ENCODE results near the gene GID8. TPM values are rescaled to one million over a fixed set of nuclear protein-coding genes. Genes with fewer than 3 reads are reported as not detected.

The GID8 gene
- total and polyA plus RNA-seq, 2 of the 4 experiments (the other 2 are of a cell fraction) = 21.5 to 33.9 TPM

DNA sequence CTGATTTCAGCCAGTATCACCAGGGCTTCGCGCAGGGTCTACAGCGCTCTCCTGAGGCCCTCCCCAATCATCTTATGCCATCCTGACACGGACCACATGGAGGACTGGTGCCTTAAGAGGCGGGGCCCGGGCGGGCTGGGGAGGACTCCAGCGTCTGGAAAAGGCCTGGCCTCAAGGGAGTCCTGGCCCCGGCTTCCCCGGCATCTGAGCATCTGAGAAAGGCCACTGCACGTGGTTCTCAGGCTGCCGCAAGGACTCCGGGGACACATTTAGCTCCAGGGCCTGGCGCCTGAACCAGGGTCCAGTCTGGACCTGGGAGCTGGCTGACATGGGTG, 47.5 kb downstream of the GID8 start:
- Histone ChIP-seq H3K4me1 (ENCODE audit: control insufficient read depth, insufficient read depth, low read length) (no peaks in the 10 kb centered on the region), H2AK5ac (ENCODE audit: low read depth, low read length) (no peak overlapping the region), H2BK20ac (ENCODE audit: low read depth, low read length) (no peak overlapping the region), H4K5ac (ENCODE audit: low read depth, low read length) (no peak overlapping the region), H3K9me1 (ENCODE audit: insufficient read depth, low read length) (no peaks in the 10 kb centered on the region), H3K27ac (ENCODE audit: insufficient read depth, low read length) (no peak overlapping the region), H3K27me3 (ENCODE audit: control insufficient read depth, insufficient read depth, low read length) (peaks cover 64% of the 10 kb centered on the region), H3K18ac (ENCODE audit: low read depth, low read length) (no peak overlapping the region), H3K14ac (replicated peaks; ENCODE audit: low read depth, low read length) (no peak overlapping the region), H3K9ac (ENCODE audit: low read depth, low read length) (no peak overlapping the region), H3K9me3 (ENCODE audit: control insufficient read depth, insufficient read depth, low read length) (no peaks in the 10 kb centered on the region), H3K79me1 (ENCODE audit: low read depth in 1 of 2, low read length in 2 of 2) (no peaks in the 10 kb centered on the region), H4K8ac (ENCODE audit: low read depth in 2 of 2, low read length in 2 of 2) (no peak overlapping the region), H3K23ac (ENCODE audit: low read depth, low read length) (no peak overlapping the region), H3K4me2 (ENCODE audit: low read depth, low read length) (no peak overlapping the region), H3K4me3 (ENCODE audit: insufficient read depth, low read depth, low read length) (no peak overlapping the region), H3K56ac (ENCODE audit: extremely low read depth, insufficient read depth, low read length) (no peak overlapping the region), H2BK15ac (ENCODE audit: low read depth, low read length) (no peak overlapping the region), H4K91ac (ENCODE audit: insufficient read depth, low read depth, low read length) (no peak overlapping the region), H2AK9ac (replicated peaks; ENCODE audit: low read depth, low read length, poor library complexity) (no peak overlapping the region), H2BK5ac (ENCODE audit: low read depth, low read length, poor library complexity, severe bottlenecking) (no peak overlapping the region), H4K20me1 (ENCODE audit: insufficient read depth, low read length) (no peaks in the 10 kb centered on the region), H3K4ac (ENCODE audit: low read depth, low read length) (no peak overlapping the region), H2AFZ (replicated peaks; ENCODE audit: low read length, poor library complexity) (no peak overlapping the region), H2BK120ac (ENCODE audit: low read depth, low read length) (no peak overlapping the region), H3K36me3 (ENCODE audit: control insufficient read depth, insufficient read depth, low read length) (no peaks in the 10 kb centered on the region)
- POLR2A ChIA-PET (ENCODE audit: unreplicated experiment) = no interaction called here
- 46% methylated on average over 9 of the region's 14 CpGs; no CpG with 5 or more reads in 1 of the 2 experiments for WGBS, 2 experiments (ENCODE audit: extremely low coverage in 2 of 2, insufficient read length in 1 of 2)
- in situ Hi-C loops (cut with MboI; ENCODE audit: low sequenced_read_pairs) (no loop called here), dilution Hi-C loops (cut with HindIII; ENCODE audit: low sequenced_read_pairs, unreplicated experiment) (no loop called here), intact Hi-C loops (cut with micrococcal nuclease) (no loop called here)
- no peak for ATAC-seq (ENCODE audit: low read depth)
- CTCF ChIA-PET = no interaction called here
- no peak for DNase-seq
- TF ChIP-seq, protein P1, sequence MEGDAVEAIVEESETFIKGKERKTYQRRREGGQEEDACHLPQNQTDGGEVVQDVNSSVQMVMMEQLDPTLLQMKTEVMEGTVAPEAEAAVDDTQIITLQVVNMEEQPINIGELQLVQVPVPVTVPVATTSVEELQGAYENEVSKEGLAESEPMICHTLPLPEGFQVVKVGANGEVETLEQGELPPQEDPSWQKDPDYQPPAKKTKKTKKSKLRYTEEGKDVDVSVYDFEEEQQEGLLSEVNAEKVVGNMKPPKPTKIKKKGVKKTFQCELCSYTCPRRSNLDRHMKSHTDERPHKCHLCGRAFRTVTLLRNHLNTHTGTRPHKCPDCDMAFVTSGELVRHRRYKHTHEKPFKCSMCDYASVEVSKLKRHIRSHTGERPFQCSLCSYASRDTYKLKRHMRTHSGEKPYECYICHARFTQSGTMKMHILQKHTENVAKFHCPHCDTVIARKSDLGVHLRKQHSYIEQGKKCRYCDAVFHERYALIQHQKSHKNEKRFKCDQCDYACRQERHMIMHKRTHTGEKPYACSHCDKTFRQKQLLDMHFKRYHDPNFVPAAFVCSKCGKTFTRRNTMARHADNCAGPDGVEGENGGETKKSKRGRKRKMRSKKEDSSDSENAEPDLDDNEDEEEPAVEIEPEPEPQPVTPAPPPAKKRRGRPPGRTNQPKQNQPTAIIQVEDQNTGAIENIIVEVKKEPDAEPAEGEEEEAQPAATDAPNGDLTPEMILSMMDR (conservative IDR thresholded peaks at IDR 0.05; ENCODE audit: low read depth, low read length) = no peak
- TF ChIP-seq, protein P2, sequence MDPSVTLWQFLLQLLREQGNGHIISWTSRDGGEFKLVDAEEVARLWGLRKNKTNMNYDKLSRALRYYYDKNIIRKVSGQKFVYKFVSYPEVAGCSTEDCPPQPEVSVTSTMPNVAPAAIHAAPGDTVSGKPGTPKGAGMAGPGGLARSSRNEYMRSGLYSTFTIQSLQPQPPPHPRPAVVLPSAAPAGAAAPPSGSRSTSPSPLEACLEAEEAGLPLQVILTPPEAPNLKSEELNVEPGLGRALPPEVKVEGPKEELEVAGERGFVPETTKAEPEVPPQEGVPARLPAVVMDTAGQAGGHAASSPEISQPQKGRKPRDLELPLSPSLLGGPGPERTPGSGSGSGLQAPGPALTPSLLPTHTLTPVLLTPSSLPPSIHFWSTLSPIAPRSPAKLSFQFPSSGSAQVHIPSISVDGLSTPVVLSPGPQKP (IDR thresholded peaks at IDR 0.05; ENCODE audit: borderline replicate concordance, low read depth, low read length) = no peak
- TF ChIP-seq POLR2A (IDR thresholded peaks at IDR 0.05; ENCODE audit: low read depth, low read length) (no peak), RFX5 (IDR thresholded peaks at IDR 0.05; ENCODE audit: low read depth, low read length) (no peak), CEBPB (IDR thresholded peaks at IDR 0.05; ENCODE audit: low read depth, low read length) (no peak), SMC3 (IDR thresholded peaks at IDR 0.05; ENCODE audit: low read depth, low read length) (no peak), NFE2L2 (IDR thresholded peaks at IDR 0.05; ENCODE audit: low read depth, low read length) (no peak), MAZ (IDR thresholded peaks at IDR 0.05; ENCODE audit: borderline replicate concordance, low read depth, low read length) (no peak), FOS (IDR thresholded peaks at IDR 0.05; ENCODE audit: low read depth, low read length) (no peak), BHLHE40 (IDR thresholded peaks at IDR 0.05; ENCODE audit: low read depth, low read length) (no peak)
- no TSS peak for BruUV-seq (replicated peaks)

Data from IMR-90 (cell line).